GM18502 (cell line): ENCODE results near the gene NTNG2.
"Not testable (repeated sequence)": the region's sequence is repeated elsewhere in the genome, so short reads cannot be mapped to it uniquely, and the experiment has no call there.

Source experiments
- ATAC-seq: cut with Tn5 transposase; IDR thresholded peaks from one replicate; pipeline ENCODE4 v1.9.1; 2021; ENCODE audit warnings: mild to moderate bottlenecking; ENCODE audit not compliant: unreplicated experiment, poor library complexity

NTNG2 gene

GRCh38 chr9:132243156-132244074 is 81.6 kb downstream of the NTNG2 start:
- ATAC-seq, result no peak

DNA sequence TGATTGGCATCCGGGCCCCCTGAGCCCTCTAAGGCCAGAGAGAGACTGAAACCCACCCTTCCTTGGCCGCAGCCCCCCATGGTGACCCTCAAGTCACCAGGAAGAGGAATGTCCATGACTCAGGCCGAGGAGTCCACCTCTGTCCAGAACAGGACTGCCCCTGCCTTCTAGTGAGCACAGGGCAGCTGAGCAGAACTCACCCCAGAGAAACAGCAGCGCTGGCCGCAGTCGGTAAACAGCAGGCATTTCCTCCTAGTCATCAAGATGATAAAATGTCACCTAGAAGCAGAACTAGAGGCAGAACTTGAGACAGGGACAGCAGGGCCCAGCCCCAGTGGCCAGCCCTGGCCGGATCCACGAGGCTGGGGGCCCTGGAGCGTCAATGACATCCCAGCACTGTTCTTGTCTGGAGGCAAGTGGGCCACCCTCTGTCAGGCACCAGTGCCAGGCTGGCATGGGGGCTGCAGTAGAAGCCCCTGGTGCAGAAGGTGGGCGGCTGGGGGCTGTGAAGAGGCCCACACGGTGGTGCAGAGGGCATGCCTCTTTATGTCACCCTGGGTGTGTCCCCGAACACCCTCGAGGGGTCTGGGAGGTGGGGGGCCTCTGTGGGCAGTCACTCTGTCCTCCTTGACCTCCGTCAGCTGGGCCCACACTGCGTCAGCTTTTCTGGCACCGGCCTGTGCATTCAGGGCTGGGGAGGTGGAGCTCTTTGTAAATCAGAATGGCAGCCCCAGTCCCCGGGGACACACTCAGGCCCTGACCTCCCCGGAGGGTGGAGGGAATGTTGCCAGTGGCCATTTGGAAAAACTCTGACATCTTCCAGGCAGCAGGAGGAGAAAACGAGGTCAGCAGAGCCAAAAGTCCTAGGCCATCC is 83.0 kb downstream of the NTNG2 start:
- ATAC-seq, result no peak

- no peak for ATAC-seq
Observed at GRCh38 chr9:132245465-132245864, 83.6 kb downstream of the NTNG2 start.

DNA sequence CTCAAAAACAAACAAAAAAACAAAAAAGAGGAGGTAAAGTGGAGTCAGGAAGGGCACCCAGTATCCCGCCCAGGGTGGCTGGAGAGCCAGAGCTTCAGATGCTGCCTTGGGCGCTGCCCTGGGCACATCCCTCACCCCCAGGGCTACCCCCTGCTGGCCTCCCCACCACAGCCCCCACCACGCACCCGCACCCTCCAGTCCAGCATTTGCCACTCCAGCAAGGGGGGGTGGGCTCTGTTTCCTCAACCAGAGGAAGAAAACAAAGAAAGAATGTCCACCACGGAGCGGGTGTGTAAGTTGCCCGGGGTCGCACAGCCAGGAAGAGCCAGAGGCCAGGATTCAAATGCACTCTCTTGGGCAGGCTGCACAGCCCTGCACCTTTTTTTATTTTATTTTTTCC is 86.1 kb downstream of the NTNG2 start:
- no peak for ATAC-seq

DNA sequence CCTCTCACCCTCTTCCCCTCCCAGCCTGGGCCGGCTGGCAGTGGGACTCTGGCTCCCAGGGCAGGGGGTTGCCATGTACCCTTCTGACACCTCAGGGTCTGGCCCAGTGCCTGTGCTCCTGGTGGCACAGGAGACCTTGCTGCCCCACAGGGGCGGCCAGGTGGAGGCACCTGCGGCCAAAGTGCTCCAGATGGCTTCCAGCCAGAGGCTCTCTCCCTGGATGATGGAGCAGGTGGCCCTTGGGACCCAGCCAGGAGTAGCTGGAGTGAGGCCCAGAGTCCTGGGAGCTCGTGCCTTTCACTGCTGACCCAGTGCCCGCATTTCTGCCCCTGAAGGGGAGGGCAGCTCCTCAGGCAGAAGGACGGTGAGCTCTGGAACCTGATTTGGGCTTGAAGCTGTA is 87.3 kb downstream of the NTNG2 start:
- ATAC-seq, result no peak

- no peak for ATAC-seq
Observed at GRCh38 chr9:132249690-132250089, 87.8 kb downstream of the NTNG2 start.

- ATAC-seq, result no peak
Observed at GRCh38 chr9:132250324-132251262, 88.7 kb downstream of the NTNG2 start.

- ATAC-seq, result no peak
Observed at GRCh38 chr9:132260846-132261245, 99.0 kb downstream of the NTNG2 start.

- no peak for ATAC-seq
Observed at GRCh38 chr9:132266017-132266416, 104.2 kb downstream of the NTNG2 start.

GRCh38 chr9:132267660-132268059 is 105.8 kb downstream of the NTNG2 start:
- no peak for ATAC-seq

GRCh38 chr9:132268725-132269352 is 107.0 kb downstream of the NTNG2 start:
- no peak for ATAC-seq

DNA sequence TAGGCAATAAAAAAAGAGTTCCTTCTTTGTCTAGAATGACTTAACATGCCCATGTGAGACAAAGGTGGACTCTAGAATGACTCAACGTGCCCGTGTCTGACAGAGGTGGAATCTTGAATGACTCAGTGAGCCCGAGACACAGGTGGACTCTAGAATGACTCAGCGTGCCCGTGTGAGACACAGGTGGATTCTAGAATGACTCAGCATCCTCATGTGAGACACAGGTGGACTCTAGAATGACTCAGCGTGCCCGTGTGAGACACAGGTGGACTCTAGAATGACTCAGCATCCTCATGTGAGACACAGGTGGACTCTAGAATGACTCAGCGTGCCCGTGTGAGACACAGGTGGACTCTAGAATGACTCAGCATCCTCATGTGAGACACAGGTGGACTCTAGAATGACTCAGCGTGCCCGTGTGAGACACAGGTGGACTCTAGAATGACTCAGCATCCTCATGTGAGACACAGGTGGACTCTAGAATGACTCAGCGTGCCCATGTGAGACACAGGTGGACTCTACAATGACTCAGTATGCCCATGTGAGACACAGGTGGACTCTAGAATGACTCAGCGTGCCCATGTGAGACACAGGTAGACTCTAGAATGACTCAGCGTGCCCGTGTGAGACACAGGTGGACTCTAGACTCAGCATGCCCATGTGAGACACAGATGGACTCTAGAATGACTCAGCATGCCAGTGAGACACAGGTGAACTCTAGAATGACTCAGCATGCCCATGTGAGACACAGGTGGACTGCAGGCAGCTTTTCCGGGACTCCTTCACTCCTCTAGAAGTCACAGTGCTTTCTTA is 108.1 kb downstream of the NTNG2 start:
- not testable (repeated sequence) for ATAC-seq

DNA sequence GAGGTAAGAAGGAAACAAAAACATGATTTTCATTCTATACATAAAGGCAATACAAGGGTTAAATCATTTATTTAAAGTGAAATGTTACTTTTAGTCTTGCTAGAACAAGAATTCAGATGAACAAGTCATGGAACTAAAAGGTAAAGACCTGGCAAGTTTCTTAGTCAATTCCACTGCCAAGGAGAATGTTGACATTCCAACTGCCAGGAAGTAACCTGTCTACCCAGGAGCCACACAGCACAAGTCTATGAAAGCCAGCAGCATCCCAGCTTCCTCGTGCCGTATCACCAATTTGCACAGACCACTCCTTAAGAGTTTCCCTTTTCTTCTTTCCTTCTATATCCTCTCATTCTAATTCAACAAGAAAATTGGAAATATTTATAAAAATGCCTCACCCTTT is 113.0 kb downstream of the NTNG2 start:
- no peak for ATAC-seq

DNA sequence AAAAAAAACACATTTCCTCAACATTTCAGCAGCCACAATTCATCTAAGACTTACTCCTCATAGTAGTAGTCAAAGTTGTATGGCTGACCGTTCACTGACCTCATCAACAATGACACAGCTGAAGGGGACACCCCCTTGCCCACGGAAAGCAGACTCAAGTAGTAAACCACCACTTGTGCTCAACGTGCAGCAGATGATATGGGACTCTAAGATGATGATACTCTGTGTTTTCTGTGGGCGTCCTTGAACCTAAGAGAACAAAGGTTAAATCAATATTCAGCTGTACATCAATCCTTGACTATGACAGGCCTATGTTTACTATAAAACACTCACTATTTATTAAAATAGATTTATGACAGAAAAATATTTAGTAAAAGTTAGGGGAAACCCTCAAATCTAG is 121.3 kb downstream of the NTNG2 start:
- ATAC-seq, result no peak

- ATAC-seq, result no peak
Observed at GRCh38 chr9:132283863-132284262, 122.0 kb downstream of the NTNG2 start.

DNA sequence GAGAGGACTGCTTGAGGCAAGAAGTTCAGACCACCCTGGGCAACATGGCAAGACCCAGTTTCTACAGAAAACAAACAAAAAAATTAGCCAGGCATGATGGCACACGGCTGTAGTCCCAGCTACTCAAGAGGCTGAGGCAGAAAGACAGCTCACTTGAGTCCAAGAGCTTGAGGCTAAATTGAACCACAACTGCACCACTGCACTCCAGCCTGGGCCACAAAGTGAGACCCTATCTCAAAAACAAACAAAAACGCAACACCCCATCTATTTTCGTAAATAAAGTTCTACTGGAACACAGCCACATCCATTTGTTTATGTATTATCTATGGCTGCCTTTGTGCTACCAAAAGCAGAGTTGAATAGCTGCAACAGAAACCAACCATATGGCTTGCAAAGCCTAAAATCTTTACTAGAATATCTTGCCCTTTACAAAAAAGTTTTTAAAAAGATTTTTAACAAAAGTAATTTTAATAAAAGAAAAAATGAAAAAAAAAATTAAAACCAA is 125.5 kb downstream of the NTNG2 start:
- no peak for ATAC-seq

GRCh38 chr9:132288361-132288760 is 126.5 kb downstream of the NTNG2 start:
- no peak for ATAC-seq

GRCh38 chr9:132288966-132289365 is 127.1 kb downstream of the NTNG2 start:
- no peak for ATAC-seq
